ENCODE data around the gene PHLDA1.

GRCh38 chr12:76047742-76048141, 16.2 kb upstream of the PHLDA1 start:
- no peak for TF ChIP-seq POLR2AphosphoS5 (IDR thresholded peaks at IDR 0.05; ENCODE audit: insufficient read depth in 1 of 2, low read depth in 1 of 2)
- TF ChIP-seq, protein P1, sequence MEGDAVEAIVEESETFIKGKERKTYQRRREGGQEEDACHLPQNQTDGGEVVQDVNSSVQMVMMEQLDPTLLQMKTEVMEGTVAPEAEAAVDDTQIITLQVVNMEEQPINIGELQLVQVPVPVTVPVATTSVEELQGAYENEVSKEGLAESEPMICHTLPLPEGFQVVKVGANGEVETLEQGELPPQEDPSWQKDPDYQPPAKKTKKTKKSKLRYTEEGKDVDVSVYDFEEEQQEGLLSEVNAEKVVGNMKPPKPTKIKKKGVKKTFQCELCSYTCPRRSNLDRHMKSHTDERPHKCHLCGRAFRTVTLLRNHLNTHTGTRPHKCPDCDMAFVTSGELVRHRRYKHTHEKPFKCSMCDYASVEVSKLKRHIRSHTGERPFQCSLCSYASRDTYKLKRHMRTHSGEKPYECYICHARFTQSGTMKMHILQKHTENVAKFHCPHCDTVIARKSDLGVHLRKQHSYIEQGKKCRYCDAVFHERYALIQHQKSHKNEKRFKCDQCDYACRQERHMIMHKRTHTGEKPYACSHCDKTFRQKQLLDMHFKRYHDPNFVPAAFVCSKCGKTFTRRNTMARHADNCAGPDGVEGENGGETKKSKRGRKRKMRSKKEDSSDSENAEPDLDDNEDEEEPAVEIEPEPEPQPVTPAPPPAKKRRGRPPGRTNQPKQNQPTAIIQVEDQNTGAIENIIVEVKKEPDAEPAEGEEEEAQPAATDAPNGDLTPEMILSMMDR (IDR thresholded peaks at IDR 0.05) = no peak

Data from vagina (tissue), 2 donors.